ENCODE measurements around the gene C12orf76. TPM values are rescaled to one million over a fixed set of nuclear protein-coding genes. Genes with fewer than 3 reads are reported as not detected.
"Not testable (repeated sequence)": the region's sequence is repeated elsewhere in the genome, so short reads cannot be mapped to it uniquely, and the experiment has no call there.

Gene C12orf76
- total RNA-seq, 1 donor from 2014 or later, result 23.5 TPM

DNA sequence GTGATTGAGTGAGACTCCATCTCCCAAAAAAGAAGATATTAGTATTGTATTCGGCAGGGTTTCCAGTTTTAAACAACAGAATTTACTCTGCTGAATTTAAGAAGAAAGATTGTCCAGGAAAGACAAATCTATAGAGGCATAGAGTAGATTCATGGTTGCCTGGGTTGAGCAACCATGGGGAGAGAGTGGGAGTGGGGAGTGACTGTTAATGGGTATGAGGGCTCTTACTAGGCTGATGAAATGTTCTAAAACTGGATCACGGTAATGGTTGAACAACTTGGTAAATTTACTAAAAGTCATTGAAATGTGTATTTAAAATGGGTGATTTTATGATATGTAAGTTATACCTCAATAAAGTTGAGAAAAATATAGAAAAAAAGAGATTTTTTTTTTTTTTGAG, 13.9 kb upstream of the C12orf76 start:
- DNase-seq, result no peak

DNA sequence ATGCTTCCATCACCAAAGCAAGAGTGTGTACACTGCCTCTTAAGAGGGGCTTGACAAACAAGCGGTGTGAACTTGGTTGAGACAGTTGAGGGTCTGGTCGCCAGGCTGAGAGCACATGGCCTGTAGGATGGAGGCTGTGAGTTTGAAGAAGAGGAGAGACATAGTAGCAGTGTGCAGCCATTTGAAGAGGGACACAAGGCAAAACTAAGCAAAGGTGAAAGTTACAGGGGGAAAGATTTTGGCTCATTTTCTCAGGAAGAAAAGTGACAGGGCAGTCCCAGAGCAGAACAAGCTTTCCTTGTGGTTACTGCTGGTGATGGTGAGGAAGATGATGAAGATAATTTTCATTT, 11.3 kb upstream of the C12orf76 start:
- no peak for DNase-seq

DNA sequence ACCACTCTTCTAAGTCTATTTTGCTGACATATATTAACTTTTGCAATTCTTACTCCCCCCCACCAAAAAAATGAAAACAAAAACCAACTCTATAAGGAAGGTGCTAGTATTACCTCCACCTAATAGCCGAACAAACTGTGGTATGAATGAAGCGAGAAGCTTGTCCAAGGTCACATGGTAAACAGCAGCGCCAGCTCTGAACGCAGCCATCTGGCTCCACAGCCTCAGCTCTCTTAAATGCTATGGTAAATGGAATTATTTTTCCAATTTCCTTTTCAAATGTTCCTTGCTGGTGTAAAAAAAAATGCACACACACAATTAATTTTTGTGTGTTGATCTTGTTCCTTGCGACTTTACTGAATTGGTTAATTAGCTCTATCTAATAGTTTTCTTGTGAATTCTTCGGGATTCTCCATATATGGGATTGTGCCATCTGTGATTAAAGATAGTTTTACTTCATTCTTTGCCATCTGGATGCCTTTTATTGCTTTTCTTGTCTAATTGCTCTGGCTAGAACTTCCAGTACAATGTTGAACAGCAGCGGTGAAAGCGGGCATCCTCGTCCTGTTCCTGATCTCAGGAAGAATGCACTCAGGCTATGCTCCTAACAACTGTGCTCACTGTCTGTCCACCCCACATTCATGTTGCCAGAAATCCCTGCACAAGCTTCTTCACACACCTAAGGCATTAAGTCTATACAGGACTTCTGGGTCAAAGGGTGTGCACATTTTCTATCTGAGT, 10.7 kb upstream of the C12orf76 start:
- no peak for DNase-seq

DNA sequence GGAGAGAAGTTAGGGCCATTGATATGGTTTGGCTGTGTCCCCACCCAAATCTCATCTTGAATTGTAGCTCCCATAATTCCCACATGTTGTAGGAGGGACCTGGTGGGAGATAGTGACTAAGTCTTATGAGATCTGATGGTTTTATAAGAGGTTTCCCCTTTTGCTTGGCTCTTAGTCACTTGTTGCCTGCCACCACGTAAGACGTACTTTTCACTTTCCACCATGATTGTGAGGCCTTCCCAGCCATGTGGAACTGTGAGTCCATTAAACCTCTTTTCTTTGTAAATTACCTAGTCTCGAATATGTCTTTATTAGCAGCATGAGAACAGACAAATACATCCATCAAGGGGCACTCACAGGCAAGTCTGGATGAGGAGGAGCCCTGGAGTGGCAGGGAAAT, 8.3 kb upstream of the C12orf76 start:
- DNase-seq, result not testable (repeated sequence)

DNA sequence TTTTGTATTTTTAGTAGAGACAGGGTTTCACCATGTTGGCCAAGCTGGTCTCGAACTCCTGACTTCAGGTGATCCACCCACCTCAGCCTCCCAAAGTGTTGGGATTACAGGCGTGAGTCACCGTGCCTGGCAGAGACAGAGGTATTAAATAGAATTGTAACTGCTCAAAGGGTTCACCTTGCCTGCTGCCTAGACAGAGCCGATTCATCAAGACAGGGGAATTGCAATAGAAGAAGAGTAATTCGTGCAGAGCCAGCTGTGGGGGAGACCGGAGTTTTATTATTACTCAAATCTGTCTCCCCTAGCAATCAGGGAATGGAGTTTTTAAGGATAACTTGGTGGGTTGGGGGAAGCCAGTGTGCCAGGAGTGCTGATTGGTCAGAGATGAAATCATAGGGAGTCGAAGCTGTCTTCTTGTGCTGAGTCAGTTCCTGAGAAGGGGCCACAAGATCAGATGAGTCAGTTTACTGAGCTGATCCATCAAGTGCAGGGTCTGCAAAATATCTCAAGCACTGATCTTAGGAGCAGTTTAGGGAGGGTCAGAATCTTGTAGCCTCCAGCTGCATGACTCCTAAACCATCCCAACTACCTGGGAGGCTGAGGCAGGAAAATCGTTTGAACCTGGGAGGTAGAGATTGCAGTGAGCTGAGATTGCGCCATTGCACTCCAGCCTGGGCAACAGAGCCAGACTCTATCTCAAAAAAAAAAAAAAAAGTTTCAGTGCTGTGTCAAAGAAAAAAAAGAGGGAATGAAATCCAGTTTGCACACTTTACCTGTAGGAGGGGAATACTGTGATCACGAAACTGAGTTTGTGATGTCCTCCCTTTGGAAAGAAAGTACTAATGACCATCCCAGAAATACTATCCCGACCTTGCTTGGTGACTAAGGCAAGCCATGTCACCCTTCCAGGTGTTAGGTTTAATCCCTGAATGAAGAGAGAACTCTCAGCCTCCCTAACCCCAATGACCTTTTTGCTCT, 7.3 kb upstream of the C12orf76 start:
- DNase-seq, result peak; percentile 87

DNA sequence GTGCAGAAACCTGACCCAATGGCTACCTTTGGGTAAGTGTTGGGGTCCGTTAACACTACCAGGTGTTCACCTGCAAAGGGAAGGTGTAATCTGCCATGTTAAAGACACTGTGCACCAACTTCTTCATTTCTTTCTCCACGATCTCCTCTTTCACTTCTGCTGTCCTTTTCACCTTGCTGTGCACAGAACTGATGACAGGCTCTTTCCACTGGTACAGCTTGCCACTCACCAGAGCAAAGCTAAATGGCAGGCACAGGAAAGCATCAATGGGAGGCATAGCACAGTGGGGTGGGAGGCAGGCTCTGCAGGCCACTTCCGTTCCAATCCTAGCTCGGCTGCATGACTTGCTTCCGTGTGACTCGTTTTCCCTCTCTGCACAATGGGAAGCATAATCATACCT, 2.6 kb upstream of the C12orf76 start:
- no peak for DNase-seq

DNA sequence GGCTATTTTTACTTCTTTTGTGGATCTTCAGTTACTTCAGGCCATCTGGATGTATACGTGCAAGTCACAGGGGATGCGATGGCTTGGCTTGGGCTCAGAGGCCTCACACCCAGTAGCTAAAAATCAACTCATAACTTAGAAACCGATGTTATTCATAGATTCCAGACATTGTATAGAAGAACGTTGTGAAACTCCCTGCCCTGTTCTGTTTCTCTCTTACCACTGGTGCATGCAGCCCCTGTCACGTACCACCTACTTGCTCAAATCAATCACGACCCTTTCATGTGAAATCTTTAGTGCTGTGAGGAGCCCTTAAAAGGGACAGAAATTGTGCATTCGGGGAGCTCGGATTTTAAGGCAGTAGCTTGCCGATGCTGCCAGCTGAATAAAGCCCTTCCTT, 1.3 kb upstream of the C12orf76 start:
- DNase-seq, result not testable (repeated sequence)

DNA sequence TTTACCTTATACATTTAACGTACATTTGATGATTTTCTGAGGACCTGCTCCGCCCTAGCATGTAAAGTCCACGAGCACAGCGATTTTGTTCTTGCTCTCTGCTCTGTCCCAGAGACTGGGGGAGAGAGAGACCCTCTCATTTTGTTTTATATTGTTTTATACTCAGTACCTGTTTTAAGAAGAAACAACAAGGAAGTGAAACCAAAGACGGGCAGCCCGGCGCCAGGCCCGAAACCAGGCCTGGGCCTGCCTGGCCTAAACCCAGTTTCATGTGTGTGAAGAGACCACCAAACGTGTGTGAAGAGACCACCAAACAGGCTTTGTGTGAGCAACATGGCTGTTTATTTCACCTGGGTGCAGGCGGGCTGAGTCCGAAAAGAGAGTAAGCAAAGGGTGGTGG, 712 bp upstream of the C12orf76 start:
- DNase-seq, result not testable (repeated sequence)

DNA sequence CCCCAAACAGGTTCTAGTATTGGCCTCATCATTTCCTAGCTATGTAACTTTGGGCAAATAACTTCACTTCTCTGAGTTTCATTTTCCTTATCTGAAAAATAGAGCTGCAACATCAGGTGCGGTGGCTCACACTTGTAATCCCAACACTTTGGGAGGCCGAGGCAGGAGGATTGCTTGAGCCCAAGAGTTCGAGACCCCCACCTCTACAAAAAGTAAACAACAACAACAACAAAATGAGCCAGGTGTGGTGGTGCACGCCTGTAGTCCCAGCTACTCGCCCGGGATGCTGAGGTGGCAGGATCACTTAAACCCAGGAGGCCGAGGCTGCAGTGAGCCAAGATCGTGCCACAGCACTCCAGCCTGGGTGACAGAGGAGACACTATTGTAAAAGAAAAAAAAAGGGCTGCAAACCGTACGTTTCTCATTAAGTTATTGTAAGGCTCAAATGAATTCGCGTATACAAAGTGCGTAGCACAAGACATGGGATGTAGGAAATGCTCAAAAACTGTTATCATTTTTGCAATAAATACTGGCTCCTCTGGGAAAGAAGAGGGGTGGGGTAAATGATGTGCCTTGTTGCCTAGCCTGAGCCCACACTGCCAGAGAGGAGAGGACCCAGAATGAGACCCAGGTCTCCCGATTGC, 903 bp downstream of the C12orf76 start:
- no peak for DNase-seq

DNA sequence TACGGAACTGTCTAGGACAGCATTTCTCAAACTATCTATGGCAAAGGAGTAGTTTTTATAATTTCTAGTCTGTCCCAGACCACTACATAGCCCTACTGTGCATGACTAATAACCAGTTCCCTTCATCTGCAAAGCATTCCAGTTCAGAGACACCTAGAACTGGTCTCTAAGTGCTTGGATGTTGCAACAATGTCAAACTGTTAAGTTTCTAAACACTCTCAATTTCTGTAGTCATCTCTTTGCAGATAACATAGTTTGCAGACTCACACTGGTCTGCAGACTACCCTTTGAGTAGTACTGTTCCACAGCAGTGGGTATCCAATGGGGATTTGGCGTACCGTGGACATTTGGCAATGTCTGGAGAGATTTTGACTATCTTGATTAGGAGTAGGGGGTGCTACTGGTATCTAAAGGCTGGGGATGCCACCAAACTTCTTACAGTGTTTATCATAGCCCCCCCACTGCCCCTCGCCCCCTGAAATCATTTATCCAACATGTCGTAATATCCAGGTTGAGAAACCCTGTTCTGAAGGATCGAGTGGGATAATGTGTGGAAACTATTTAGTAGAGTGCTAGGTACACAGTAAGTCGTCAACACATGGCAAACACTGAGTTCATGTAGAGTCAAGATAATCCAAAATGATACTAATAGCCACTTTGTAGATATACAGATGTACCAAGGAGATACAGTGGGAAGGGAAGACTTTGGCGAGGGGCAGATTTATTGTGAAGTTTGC, 1.7 kb downstream of the C12orf76 start:
- no peak for DNase-seq

DNA sequence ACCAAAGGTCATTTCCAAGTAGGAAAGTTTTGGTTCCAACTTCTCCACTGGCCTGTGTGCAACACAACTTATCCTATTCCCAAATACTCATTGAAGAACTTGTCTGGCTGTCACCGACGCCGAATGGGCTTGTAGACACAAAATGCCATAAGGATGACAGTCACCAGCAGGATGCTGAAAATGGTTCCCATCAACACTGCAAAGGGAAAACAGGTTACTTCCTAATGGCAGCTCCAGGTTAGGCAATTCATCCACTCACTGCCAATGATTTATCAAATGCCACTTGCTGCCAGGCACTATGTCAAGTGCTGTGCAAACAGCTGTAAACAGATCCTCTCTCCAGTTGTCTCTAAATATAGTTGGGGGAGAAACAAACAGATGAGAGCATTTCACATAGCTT, 6.1 kb downstream of the C12orf76 start:
- no peak for DNase-seq

DNA sequence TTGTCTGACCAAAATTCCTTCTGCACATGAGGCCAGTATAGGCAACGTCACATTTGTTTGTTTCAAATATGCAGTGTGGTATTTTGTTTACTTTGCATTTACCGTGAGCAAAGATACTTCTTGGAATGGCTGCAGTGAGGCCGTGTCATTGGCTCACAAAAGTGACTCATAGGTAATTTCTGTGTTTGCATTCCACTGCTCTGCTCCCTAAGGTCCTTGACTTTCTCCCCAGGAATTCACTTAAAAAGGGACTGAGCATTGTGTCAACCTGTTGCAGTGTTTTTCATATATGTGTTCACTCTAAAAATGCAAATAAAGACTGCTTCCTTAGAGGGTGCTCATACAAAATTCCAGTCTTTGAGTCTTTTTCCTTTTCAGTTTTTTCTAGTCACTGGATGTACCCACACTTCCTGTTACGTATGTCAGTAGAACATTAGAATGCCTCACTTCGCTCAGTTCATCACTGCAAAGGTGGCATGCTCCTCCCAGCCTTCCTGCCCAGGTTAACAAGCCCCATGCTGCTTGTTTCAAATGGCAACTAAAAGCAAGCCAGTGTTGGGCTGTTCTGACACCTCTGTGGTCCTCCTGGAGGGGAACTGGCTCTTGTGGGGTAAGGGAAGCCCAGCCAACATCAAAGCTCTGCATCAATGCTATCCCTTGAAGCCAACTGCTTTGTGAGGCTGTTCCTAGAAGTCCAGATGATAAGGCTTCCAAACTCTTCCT, 9.1 kb downstream of the C12orf76 start:
- DNase-seq, result peak; percentile 84

DNA sequence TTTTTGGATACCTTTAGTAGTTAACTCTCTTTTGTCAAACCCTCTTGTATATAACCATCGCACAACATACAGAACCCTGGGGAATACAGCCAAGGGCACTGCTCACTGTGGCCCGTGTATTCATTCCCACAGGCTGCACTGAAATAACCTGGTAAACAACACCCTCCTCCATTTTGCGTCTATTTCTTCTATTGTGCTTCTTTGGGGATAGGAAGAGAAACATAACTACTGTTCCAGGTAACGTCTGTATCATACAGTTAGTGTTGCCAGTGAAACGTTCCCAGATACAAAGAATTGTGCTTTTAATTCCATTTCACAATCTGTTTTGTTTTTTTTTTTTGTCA, 9.6 kb downstream of the C12orf76 start:
- no peak for DNase-seq

DNA sequence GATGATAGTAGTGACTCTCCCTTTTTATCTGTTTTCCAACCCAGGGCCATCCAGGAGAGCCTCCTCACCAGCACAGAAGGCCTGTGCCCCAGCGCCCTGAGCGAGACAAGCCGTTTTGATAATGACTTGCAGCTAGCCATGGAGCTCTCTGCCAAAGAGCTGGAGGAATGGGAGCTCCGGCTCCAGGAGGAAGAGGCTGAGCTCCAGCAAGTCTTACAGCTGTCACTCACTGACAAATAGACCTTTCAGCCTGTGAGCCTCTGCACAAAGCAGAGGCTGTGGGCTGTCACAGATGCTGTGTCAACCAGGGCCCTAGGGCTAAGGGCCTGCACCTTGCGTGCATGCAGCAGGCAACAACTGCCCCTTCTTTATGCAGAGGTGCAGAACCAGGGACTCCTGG, 11.0 kb downstream of the C12orf76 start:
- no peak for DNase-seq

DNA sequence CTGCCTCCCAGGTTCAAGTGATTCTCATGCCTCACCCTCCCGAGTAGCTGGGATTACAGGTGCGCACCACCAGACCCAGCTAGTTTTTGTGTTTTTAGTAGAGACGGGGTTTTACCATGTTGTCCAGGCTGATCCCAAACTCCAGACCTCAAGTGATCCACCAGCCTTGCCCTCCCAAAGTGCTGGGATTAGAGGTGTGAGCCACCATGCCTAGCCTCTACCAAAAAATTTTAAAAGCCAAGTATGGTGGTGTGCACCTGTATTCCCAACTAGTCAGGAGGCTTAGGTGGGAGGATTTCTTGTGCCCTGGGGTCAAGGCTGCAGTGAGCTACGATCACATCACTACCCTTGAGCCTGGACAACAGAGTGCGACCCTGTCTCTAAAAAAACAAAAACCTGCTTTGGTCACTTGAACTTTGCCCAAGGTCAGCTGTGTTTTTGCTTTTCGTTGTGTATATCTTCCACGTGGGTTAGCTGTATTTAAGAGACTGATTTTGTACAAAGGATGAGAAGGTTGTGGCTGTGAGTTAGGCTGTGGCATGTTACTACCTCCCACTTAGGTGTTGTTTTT, 12.7 kb downstream of the C12orf76 start:
- DNase-seq, result no peak

DNA sequence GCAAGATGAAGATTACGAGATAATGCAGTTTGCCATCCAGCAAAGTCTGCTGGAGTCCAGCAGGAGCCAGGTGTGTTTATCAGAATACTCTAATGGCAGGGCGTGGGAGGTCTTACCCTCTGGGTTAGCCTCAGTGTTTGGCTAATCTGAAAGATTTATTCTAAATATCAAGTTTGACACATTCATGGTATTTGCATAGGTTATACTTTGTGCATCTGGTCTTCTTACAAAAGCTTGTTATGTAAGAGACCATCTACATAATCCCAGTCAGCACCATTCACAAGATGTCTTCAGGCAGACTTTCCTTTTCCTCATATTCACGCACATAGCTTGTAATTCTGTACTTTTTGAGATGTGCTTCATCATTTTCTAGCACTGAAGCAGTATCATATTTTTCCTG, 14.4 kb downstream of the C12orf76 start:
- DNase-seq, result no peak

DNA sequence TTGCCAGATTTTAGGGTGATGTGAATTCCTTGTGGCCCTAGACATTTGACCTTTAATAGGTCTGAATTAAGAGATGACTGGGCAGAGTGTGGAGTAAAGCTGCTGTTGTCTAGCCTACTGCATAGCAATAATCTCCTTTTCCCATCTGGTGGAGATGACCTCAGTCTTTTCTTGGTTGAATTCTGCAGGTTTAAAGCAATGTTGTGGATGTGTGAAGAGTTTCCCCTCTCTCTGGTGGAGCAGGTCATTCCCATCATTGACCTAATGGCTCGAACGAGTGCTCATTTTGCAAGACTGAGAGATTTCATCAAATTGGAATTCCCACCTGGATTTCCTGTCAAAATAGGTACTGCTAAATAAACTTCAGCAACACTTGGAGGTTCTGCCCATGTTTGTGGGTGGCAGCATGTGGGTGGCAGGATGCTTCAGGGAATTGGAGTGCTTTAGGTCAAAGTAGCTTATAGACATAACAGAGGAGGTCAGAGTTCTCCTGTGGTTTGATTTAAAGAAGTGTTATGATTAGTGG, 19.0 kb downstream of the C12orf76 start:
- no peak for DNase-seq

DNA sequence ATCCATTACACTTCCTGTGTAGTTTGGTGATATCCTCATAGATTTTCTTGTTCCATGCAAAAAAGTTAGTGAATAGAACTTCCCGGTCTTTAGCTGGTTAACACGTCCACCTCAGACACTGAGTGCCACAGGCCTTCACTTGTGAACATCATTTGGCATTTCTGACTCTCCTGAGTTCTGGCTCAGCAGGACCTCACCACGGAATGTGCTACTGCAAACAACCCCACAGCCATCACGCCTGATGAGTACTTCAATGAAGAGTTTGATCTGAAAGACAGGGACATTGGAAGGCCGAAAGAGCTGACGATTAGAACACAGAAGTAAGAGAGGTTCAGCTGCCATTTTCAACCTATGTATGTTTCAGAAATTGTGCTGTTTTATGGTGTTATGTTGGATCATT, 20.0 kb downstream of the C12orf76 start:
- DNase-seq, result no peak

DNA sequence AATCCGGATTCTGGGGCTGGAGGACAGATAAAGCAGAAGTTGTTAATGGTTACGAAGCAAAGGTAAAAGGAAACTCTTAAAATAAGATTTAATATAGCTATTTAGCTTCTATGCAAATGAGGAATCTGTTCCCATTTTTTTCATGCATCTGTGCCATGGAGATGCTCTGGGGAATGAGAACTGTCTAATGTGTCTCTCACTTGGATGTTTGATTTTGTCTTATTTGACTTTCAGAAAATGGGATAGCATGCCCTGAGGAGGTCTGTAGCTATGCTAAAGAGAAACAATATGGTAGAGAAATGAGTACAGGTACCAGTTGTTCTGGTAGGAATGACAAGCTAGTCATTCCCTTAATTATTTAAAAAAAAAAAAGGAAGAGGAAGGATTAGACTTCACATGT, 24.3 kb downstream of the C12orf76 start:
- no peak for DNase-seq

DNA sequence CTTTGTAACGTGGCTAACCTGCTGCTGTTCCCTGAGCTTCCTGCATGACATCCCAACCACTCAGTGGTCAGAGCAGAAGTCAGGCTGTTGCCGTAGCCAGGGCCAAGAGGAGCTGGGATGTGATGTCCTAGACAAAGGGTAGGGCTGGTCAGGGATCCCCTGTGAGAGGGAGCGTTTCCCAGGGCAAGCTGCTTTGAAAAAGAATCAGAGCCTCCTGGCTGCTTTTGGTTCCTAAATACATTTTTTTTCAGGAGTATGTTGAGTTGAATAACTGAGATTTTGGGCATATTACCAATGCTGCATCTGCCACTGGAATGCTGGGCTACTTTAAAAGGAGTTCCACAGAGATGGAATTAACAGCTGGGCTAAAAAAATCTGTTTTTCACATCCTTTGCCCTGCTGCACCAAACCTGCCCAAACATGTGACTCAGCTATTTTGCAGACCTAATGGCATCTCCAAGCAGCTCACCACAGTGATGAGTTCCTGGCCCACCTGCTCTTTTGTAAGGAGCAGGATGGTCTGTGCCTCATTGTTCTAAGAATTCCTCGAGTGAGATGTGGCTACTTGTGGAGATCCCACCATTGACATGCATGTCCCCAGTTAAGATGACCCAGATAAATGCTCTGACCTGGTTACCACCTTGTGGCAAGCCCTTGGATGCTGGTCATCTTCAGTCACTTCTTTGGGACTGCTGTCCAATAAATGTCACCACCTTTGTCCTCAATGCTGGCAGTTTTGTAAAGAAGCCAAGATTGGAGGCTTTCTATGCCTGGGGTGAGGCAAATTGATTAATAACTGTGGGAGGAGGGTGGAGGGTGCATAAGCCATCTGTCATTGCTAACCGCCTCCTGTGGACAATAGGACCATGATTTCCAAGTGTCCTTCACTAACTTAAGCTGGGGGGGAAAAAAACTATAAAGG, 25.0 kb downstream of the C12orf76 start:
- DNase-seq, result peak; percentile 24

Data from dermis blood vessel endothelial cell (primary cell).